C4-2B (cell line): ENCODE measurements around the gene DSCAML1.
"Not testable (repeated sequence)": the region's sequence is repeated elsewhere in the genome, so short reads cannot be mapped to it uniquely, and the experiment has no call there.

Experiments
- H3K27ac ChIP-seq: fragments of 450-650 bp; 2 replicates; pipeline ENCODE4 v1.5.1; 2017
- CTCF ChIP-seq: fragments of 450-650 bp; conservative IDR thresholded peaks from 2 replicates; pipeline ENCODE4 v1.5.1; 2017; ENCODE audit warnings: mild to moderate bottlenecking
- ZFX ChIP-seq: fragments of 450-650 bp; IDR thresholded peaks from 2 replicates; pipeline ENCODE4 v1.6.1; 2017

DSCAML1 gene

GRCh38 chr11:117767071-117767470 is 29.9 kb downstream of the DSCAML1 start:
- no peak for TF ChIP-seq CTCF
- no peak for TF ChIP-seq ZFX
- H3K27ac ChIP-seq = no peak overlapping the region

- no peak overlapping the region for H3K27ac ChIP-seq
- TF ChIP-seq CTCF (no peak), ZFX (no peak)
Measured at GRCh38 chr11:117766576-117766975, 30.4 kb downstream of the DSCAML1 start.

GRCh38 chr11:117766026-117766425 is 31.0 kb downstream of the DSCAML1 start:
- no peak overlapping the region for H3K27ac ChIP-seq
- TF ChIP-seq ZFX (no peak), CTCF (no peak)

- TF ChIP-seq CTCF (no peak), ZFX (no peak)
- H3K27ac ChIP-seq = no peak overlapping the region
Measured at GRCh38 chr11:117765068-117765467, 31.9 kb downstream of the DSCAML1 start.

GRCh38 chr11:117763465-117763864 is 33.6 kb downstream of the DSCAML1 start:
- not testable (repeated sequence) for H3K27ac ChIP-seq

GRCh38 chr11:117761993-117762392 is 35.0 kb downstream of the DSCAML1 start:
- no peak for TF ChIP-seq ZFX
- no peak for TF ChIP-seq CTCF
- no peak overlapping the region for H3K27ac ChIP-seq

GRCh38 chr11:117759305-117759704 is 37.7 kb downstream of the DSCAML1 start:
- H3K27ac ChIP-seq = no peak overlapping the region
- TF ChIP-seq ZFX (no peak), CTCF (no peak)

- no peak overlapping the region for H3K27ac ChIP-seq
- no peak for TF ChIP-seq CTCF
- TF ChIP-seq ZFX = no peak
Measured at GRCh38 chr11:117754030-117754429, 43.0 kb downstream of the DSCAML1 start.
